Ectodermal cell (in vitro differentiated cells): ENCODE measurements around the gene MFGE8.

ENCODE experiments used
- H3K27ac ChIP-seq: 2 replicates; pipeline ENCODE4 v1.7.0; 2013; ENCODE audit warnings: mild to moderate bottlenecking, low read depth, low read length; ENCODE audit not compliant: insufficient read depth, poor library complexity, severe bottlenecking
- H3K27me3 ChIP-seq: 2 replicates; pipeline ENCODE4 v1.7.0; 2013; ENCODE audit warnings: mild to moderate bottlenecking, low read length; ENCODE audit not compliant: insufficient read depth, control insufficient read depth, poor library complexity, severe bottlenecking
- H3K36me3 ChIP-seq: one replicate; pipeline ENCODE4 v1.7.0; 2013; ENCODE audit warnings: low read length; ENCODE audit not compliant: control insufficient read depth, insufficient read depth
- H3K4me1 ChIP-seq: one replicate; pipeline ENCODE4 v1.7.0; 2013; ENCODE audit warnings: low read length; ENCODE audit not compliant: control insufficient read depth, insufficient read depth
- H3K4me3 ChIP-seq: 2 replicates; pipeline ENCODE4 v1.7.0; 2013; ENCODE audit warnings: low read depth, low read length, control low read depth; ENCODE audit not compliant: insufficient read depth
- H3K9me3 ChIP-seq: 2 replicates; pipeline ENCODE4 v1.7.0; 2013; ENCODE audit warnings: mild to moderate bottlenecking, low read length, moderate library complexity; ENCODE audit not compliant: control insufficient read depth
- WGBS, 2 experiments: methylation state at CpG; one replicate each; pipeline ENCODE4 v1.1.7; 2013; ENCODE audit warnings: missing lambda C conversion rate in 2 of 2; 5-methylcytosine and 5-hydroxymethylcytosine counted together

Gene MFGE8

DNA sequence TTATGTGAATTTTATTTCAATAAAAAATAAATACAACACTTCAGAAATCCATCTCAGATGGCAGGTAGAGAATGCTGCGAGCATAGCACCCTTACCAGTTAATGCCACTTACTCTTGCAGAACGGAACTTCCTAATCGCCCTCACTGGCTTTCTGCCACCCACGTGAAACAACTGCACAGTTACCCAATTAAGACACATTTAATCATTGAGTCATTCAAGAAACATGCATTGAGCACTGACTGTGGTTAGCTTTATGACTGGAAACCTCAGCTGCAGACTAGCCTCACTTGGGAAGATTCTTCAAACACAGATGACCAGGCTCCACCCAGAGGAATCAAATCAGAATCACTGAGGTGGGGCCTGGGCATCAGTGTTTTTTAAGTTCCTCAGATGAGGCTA is 5.6 kb upstream of the MFGE8 start:
- 89 to 93% methylated on average over 4 of the region's 4 CpGs for WGBS, 2 experiments
- Histone ChIP-seq H3K36me3 (no peaks in the 10 kb centered on the region), H3K4me1 (no peaks in the 10 kb centered on the region), H3K9me3 (no peaks in the 10 kb centered on the region), H3K4me3 (no peak overlapping the region), H3K27me3 (no peaks in the 10 kb centered on the region), H3K27ac (no peak overlapping the region)

DNA sequence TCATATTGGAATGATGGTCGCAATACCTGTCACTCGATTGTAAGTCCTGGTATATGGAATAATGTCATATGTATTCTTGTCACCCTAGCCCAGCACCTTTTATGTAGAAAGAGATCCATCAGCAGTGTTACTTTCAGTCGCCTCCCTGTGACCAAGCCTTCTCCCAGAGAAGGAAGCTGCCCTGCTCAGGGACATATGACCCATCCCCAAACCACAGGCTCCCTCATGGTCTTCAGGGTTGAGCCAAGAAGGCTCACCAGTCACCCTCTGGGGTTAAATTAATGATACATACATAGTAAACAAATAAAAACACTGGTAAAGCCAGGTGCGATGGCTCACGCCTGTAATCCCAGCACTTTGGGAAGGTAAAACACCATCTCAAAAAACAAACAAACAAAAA is 4.6 kb upstream of the MFGE8 start:
- Histone ChIP-seq H3K27ac (no peak overlapping the region), H3K9me3 (no peaks in the 10 kb centered on the region), H3K27me3 (no peaks in the 10 kb centered on the region), H3K4me1 (peaks cover 4% of the 10 kb centered on the region), H3K4me3 (no peak overlapping the region), H3K36me3 (no peaks in the 10 kb centered on the region)
- 95 to 99% methylated on average over 5 of the region's 5 CpGs for WGBS, 2 experiments

DNA sequence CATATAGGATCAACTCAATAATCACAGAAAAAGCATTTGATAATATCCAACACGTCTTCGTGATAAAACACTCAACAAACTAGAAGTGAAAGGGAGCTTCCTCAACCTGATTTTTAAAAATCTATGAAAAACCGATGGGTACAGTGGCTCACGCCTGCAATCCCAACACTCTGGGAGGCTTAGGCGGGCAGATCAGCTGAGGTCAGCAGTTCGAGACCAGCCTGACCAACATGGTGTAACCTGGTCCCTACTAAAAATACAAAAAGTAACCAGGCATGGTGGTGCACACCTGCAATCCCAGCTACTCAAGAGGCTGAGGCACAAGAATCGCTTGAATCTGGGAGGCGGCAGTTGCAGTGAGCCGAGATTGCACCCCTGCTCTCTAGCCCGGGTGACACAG is 2.2 kb upstream of the MFGE8 start:
- no peaks in the 10 kb centered on the region for H3K27me3 ChIP-seq
- H3K9me3 ChIP-seq, result no peaks in the 10 kb centered on the region
- H3K36me3 ChIP-seq, result no peaks in the 10 kb centered on the region
- WGBS, 2 experiments, result 93% methylated on average over 9 of the region's 10 CpGs
- H3K4me1 ChIP-seq, result peaks cover 11% of the 10 kb centered on the region
- H3K4me3 ChIP-seq, result no peak overlapping the region
- no peak overlapping the region for H3K27ac ChIP-seq

DNA sequence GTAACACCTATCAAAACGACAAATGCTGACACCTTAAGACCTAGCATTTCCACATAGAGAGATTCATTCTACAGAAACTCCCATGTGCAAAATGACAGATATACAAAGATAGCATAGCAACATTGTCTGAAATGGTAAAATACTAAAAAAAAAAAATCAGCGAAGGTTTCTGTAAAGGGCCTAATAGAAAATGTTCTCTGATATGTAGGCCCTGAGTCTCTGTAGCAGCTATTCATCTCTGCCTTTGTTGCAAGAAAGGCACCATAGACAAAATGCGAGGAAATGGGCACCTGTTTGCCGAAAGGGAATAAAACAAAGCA is 631 bp upstream of the MFGE8 start:
- no peaks in the 10 kb centered on the region for H3K27me3 ChIP-seq
- H3K27ac ChIP-seq, result no peak overlapping the region
- H3K4me1 ChIP-seq, result peaks cover 11% of the 10 kb centered on the region
- H3K36me3 ChIP-seq, result peaks cover 3% of the 10 kb centered on the region
- 74 to 76% methylated on average over 4 of the region's 4 CpGs for WGBS, 2 experiments
- H3K9me3 ChIP-seq, result no peaks in the 10 kb centered on the region
- H3K4me3 ChIP-seq, result peak overlapping the region; percentile 60

DNA sequence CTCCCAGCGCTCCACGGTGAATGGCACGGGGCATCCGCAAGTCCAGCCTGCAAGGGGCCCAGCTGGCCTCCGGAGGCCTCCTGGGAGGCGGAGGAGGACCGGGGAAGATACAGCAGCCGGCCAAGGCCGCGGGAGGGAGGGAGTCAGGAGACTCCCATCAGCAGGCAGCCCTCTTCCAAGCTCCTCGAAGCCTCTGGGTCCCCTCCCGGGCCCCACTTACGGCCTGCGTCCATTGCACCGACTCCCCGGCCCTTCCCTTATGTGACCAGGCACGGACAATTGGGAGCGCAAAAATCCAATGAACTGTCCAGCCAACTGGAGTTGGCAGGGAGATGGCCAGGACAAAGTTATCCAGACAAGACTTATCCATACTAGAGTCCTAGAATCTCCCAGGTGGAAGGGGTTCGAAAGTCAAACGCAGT is 668 bp downstream of the MFGE8 start:
- no peaks in the 10 kb centered on the region for H3K27me3 ChIP-seq
- WGBS, 2 experiments, result 1% methylated on average over 20 of the region's 20 CpGs
- H3K4me3 ChIP-seq, result peak overlapping the region; percentile 60
- peaks cover 11% of the 10 kb centered on the region for H3K4me1 ChIP-seq
- peak overlapping the region; percentile 69 for H3K27ac ChIP-seq
- no peaks in the 10 kb centered on the region for H3K9me3 ChIP-seq
- peaks cover 6% of the 10 kb centered on the region for H3K36me3 ChIP-seq

DNA sequence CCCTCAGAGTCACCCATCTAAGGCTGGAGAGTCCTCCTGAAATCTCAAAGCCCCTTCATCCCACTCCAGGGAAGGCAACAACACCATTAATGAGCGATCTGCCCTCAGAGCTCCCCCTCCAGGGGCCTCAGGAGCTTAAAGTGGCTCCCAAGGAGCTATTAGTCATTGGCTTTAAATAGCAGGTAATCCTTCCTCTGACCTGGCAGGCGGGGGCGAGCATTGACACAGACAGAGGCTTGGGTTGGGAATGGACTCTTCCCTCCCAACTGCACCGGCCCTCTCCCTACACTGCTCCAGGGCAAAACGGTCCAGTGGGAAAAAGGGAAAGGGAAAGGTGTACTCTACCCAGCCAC is 1.4 kb downstream of the MFGE8 start:
- Histone ChIP-seq H3K9me3 (no peaks in the 10 kb centered on the region), H3K27ac (no peak overlapping the region), H3K4me3 (peak overlapping the region; percentile 60), H3K27me3 (no peaks in the 10 kb centered on the region), H3K4me1 (peaks cover 11% of the 10 kb centered on the region), H3K36me3 (peaks cover 6% of the 10 kb centered on the region)
- 10 to 21% methylated on average over 4 to 5 of the region's 5 CpGs for WGBS, 2 experiments

DNA sequence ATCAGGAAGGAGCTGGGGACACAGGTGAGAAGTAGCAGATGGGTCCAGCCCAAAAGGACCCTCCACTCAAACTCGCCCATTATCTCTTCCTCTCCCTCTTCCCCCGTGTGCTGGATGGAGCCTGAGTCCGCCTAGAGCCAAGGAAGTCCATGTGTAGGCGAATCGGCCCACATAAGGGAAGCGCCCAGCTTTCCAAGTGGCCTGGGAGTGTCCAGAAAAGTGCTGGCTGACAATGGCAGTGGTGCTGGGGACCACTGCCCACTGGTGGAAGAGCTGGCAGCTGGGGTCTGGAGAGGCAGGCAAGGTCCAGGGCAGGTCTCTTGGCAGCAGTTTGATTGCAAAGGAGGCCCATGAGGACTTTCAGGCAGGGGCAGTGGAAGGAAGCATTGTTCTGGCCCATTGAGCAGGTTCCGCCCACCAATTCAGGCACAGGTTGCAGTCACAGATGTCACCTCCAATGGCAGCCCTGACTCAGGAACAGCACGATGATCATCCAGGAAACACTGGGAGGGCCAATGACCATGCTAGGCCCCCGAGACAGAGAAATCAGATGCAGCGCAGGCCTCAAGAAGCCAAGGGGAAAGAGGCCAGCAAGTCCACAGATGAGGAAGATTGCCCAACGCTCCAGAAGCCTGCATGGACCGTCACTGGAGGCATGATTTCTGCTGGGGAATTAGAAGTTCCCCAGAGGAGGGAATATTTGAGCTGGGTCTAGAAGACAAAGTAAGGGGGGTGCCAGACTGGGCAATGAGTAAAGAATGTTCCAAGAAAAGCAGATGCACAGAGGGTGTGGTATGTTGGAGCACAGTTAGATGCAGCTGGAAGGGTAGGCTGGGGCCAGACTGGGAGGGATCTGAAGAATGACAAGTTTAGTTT is 3.0 kb downstream of the MFGE8 start:
- H3K9me3 ChIP-seq, result no peaks in the 10 kb centered on the region
- 92 to 96% methylated on average over 12 of the region's 12 CpGs for WGBS, 2 experiments
- no peaks in the 10 kb centered on the region for H3K27me3 ChIP-seq
- no peak overlapping the region for H3K27ac ChIP-seq
- H3K36me3 ChIP-seq, result peaks cover 6% of the 10 kb centered on the region
- H3K4me1 ChIP-seq, result peaks cover 11% of the 10 kb centered on the region
- H3K4me3 ChIP-seq, result no peak overlapping the region

DNA sequence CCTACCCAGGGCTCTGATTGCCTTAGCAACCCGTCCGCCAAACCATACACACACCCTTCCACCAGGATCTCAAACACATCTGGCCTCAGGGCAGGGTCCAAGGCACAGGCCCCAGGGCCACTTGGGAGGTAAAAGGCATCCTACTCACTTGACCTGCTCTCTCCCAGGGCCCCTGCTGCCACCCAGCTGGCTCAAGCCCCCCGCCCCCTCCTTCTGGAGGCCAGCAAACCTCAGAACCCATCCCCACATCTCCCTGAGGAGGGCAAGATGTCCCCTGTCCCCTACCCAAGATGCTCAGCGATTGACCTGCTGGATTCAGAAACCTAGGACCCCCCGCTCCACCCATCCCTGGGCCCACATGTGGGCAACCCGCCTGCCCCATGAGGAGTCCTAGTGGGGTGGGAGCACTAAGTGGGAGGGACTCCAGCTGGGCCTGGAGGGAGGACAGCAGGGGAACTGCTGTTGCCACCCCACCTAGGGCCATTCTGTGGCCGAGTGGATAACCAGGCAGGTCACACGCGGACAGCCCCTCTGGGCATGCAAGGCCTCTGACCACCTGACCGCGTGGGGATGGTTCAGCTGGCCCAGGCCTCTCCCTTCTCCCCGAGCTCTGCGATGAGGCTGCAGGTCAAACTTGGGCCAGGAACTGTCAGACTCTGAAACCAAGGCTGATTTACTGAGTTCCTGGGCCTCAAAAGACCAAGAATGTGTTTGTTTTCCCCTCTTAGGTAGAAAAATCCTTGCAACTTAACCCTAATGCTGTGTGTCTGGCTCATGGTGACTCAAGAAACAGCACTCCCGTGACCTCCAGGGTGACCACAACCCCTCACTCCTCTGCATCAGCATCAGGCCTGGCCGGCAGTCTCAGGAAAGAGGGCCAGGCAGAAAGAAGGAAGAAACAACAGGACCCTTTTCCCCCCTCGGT is 4.2 kb downstream of the MFGE8 start:
- Histone ChIP-seq H3K36me3 (peaks cover 8% of the 10 kb centered on the region), H3K27ac (no peak overlapping the region), H3K4me1 (peaks cover 11% of the 10 kb centered on the region), H3K27me3 (no peaks in the 10 kb centered on the region), H3K4me3 (no peak overlapping the region), H3K9me3 (no peaks in the 10 kb centered on the region)
- WGBS, 2 experiments, result 92 to 96% methylated on average over 16 of the region's 16 CpGs

DNA sequence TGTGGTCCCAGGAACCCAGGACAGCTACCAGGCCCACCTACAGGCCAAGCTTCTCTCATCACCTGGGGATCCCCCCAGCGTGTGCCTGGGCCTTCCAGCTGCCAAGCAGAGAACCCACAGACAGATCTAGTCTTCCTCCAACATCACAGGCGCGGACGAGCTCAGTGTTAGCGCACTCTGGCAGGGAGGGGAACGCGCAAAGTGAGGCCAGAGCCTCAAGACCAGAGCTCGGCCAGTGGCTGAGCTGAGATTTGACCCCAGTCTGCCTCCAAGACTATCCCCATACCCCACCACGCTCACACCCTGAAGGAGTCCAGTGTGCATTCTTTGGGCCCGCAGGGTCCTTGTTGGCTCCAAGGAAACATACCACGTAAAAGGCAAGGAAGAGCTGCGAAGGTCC is 5.1 kb downstream of the MFGE8 start:
- Histone ChIP-seq H3K36me3 (peaks cover 8% of the 10 kb centered on the region), H3K27ac (no peak overlapping the region), H3K4me1 (peaks cover 7% of the 10 kb centered on the region), H3K4me3 (no peak overlapping the region), H3K9me3 (no peaks in the 10 kb centered on the region), H3K27me3 (no peaks in the 10 kb centered on the region)
- 94% methylated on average over 12 of the region's 12 CpGs for WGBS, 2 experiments

DNA sequence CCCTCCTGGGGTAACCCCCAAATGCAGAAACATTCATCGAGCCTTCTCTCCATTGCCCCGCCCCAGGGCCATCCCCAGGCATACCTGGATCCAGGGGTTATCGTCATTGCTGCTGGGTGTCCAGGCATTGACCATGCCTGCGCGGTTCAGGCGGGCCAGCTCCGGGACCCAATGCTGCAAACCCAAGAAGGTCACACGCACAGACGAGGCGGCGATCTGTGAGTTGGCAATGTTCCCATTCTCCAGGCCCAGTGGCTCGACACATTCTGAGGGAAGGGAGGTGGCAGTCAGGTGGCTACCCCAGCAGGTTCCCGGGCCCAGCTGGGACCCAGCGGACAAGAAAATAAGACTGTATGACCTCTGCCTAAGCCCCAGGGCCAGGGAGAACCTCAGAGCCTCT is 6.1 kb downstream of the MFGE8 start:
- H3K9me3 ChIP-seq, result no peaks in the 10 kb centered on the region
- WGBS, 2 experiments, result 95 to 96% methylated on average over 14 of the region's 14 CpGs
- no peak overlapping the region for H3K27ac ChIP-seq
- no peak overlapping the region for H3K4me3 ChIP-seq
- H3K4me1 ChIP-seq, result peaks cover 6% of the 10 kb centered on the region
- peaks cover 14% of the 10 kb centered on the region for H3K36me3 ChIP-seq
- H3K27me3 ChIP-seq, result no peaks in the 10 kb centered on the region
